ENCODE measurements around the gene HAT1. TPM values are rescaled to one million over a fixed set of nuclear protein-coding genes. Genes with fewer than 3 reads are reported as not detected.
A peak's percentile ranks its signal among the peaks of the same experiment; 100 is the strongest.

The HAT1 gene
- total and polyA plus RNA-seq, 4 donors, result 23.8 to 32.6 (median 28.4) TPM

DNA sequence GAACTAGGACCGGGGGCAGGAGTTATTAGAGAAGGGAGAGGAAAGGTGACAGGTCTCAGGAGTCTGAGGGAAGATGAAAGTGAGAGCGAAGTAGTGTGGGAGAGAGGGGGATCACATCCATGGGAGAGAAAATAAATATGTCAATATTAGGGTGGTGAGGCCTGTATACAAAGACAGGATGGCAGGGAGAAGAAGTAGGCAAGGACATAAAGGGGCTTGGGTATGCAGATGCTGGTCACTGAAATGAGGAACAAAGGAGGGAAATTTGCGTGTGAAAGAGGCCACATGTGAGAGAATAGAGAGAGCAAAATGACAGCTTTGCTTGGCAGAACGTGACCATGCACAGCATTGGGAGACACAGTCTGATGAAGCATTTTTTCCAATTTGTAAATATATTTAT, 91.1 kb downstream of the HAT1 start:
- Histone ChIP-seq H3K27ac (ENCODE audit: low read depth in 1 of 2, low read length in 2 of 2) (no peak overlapping the region), H3K4me3 (ENCODE audit: low read length in 2 of 2) (no peak overlapping the region), H3K9me3 (ENCODE audit: control insufficient read depth, low read length) (no peaks in the 10 kb centered on the region), H3K36me3 (ENCODE audit: control insufficient read depth in 1 of 2, insufficient read depth in 2 of 2, low read length in 1 of 2) (no peaks in the 10 kb centered on the region), H3K27me3 (ENCODE audit: control insufficient read depth in 1 of 2, insufficient read depth in 2 of 2, low read length in 1 of 2) (no peaks in the 10 kb centered on the region), H3K4me1 (ENCODE audit: control insufficient read depth in 1 of 2, insufficient read depth in 2 of 2, low read length in 2 of 2) (no peaks in the 10 kb centered on the region)
- DNase-seq, result no peak
- intact Hi-C loops (cut with DNase I), result no loop called here
- WGBS, 2 donors, result 79 to 85% methylated on average over 4 of the region's 4 CpGs
- ATAC-seq (ENCODE audit: low FRiP score), result no peak

GRCh38 chr2:172021074-172021931, 99.0 kb downstream of the HAT1 start:
- intact Hi-C loops (cut with DNase I), result no loop called here
- ATAC-seq (ENCODE audit: low FRiP score) (no peak), DNase-seq (no peak)
- Histone ChIP-seq H3K27ac (ENCODE audit: low read depth in 1 of 2, low read length in 2 of 2) (no peak overlapping the region), H3K9me3 (ENCODE audit: control insufficient read depth, low read length) (no peaks in the 10 kb centered on the region), H3K27me3 (ENCODE audit: control insufficient read depth in 1 of 2, insufficient read depth in 2 of 2, low read length in 1 of 2) (no peaks in the 10 kb centered on the region), H3K4me3 (ENCODE audit: low read length in 2 of 2) (no peak overlapping the region), H3K36me3 (ENCODE audit: control insufficient read depth in 1 of 2, insufficient read depth in 2 of 2, low read length in 1 of 2) (no peaks in the 10 kb centered on the region), H3K4me1 (ENCODE audit: control insufficient read depth in 1 of 2, insufficient read depth in 2 of 2, low read length in 2 of 2) (no peaks in the 10 kb centered on the region)
- 49% methylated on average over 8 of the region's 8 CpGs for WGBS, 2 donors

- no peaks in the 10 kb centered on the region for H3K27me3 ChIP-seq (ENCODE audit: control insufficient read depth in 1 of 2, insufficient read depth in 2 of 2, low read length in 1 of 2)
- 9 to 16% methylated on average over 5 of the region's 5 CpGs for WGBS, 2 donors
- no peaks in the 10 kb centered on the region for H3K36me3 ChIP-seq (ENCODE audit: control insufficient read depth in 1 of 2, insufficient read depth in 2 of 2, low read length in 1 of 2)
- intact Hi-C loops (cut with DNase I), result no loop called here
- peak overlapping the region in 1 of 2 donors; percentile 9 for H3K4me3 ChIP-seq (ENCODE audit: low read length in 2 of 2)
- ATAC-seq (ENCODE audit: low FRiP score) (no peak), DNase-seq (no peak)
- no peaks in the 10 kb centered on the region for H3K9me3 ChIP-seq (ENCODE audit: control insufficient read depth, low read length)
- H3K27ac ChIP-seq (ENCODE audit: low read depth in 1 of 2, low read length in 2 of 2), result no peak overlapping the region
- no peaks in the 10 kb centered on the region for H3K4me1 ChIP-seq (ENCODE audit: control insufficient read depth in 1 of 2, insufficient read depth in 2 of 2, low read length in 2 of 2)
Measured at GRCh38 chr2:172021955-172022354, 99.7 kb downstream of the HAT1 start.

GRCh38 chr2:172031536-172031935, 109.3 kb downstream of the HAT1 start:
- Histone ChIP-seq H3K36me3 (ENCODE audit: control insufficient read depth in 1 of 2, insufficient read depth in 2 of 2, low read length in 1 of 2) (no peaks in the 10 kb centered on the region), H3K27ac (ENCODE audit: low read depth in 1 of 2, low read length in 2 of 2) (no peak overlapping the region), H3K4me3 (ENCODE audit: low read length in 2 of 2) (no peak overlapping the region), H3K4me1 (ENCODE audit: control insufficient read depth in 1 of 2, insufficient read depth in 2 of 2, low read length in 2 of 2) (no peaks in the 10 kb centered on the region), H3K27me3 (ENCODE audit: control insufficient read depth in 1 of 2, insufficient read depth in 2 of 2, low read length in 1 of 2) (no peaks in the 10 kb centered on the region), H3K9me3 (ENCODE audit: control insufficient read depth, low read length) (no peaks in the 10 kb centered on the region)
- 51 to 54% methylated on average over 4 of the region's 4 CpGs for WGBS, 2 donors
- no peak for DNase-seq
- intact Hi-C loops (cut with DNase I), result no loop called here
- no peak for ATAC-seq (ENCODE audit: low FRiP score)

Other genes with a start within 250 kb of the HAT1 start
- gene DYNC1I2, start 235.0 kb upstream of the HAT1 start, total RNA-seq, result 100 to 1,000 TPM in 1 of 2 donors, 10 to 100 TPM in 1; 91.1 to 103 TPM
- gene DYNC1I2, start 235.0 kb upstream of the HAT1 start, polyA plus RNA-seq, result 10 to 100 TPM; 79.5 to 95.2 TPM
- 10 to 100 TPM; 24.1 to 34.6 TPM for gene SLC25A12, start 28.2 kb upstream of the HAT1 start, total RNA-seq
- 10 to 100 TPM; 10.8 to 27.6 TPM for gene SLC25A12, start 28.2 kb upstream of the HAT1 start, polyA plus RNA-seq
- gene METAP1D, start 77.5 kb downstream of the HAT1 start, total RNA-seq, result 1 to 10 TPM; 2.9 to 5.4 TPM
- 1 to 10 TPM; 3.1 to 8.0 TPM for gene METAP1D, start 77.5 kb downstream of the HAT1 start, polyA plus RNA-seq
- under 1 TPM in 1 of 2 donors, not detected in 1; 0.51 TPM for gene DLX1, start 163.0 kb downstream of the HAT1 start, total RNA-seq
- gene DLX1, start 163.0 kb downstream of the HAT1 start, polyA plus RNA-seq, result under 1 TPM; 0.18 to 0.38 TPM
- not detected for gene DLX2, start 180.4 kb downstream of the HAT1 start, total RNA-seq
- gene DLX2, start 180.4 kb downstream of the HAT1 start, polyA plus RNA-seq, result under 1 TPM in 1 of 2 donors, not detected in 1; 0.50 TPM